SK-N-SH treated with all-trans-retinoic acid at 6 μM for 48 hours (cell line): ENCODE measurements around the gene KAT2B.

Source experiments
- ATAC-seq: fragments of 200-7000 bp; cut with Tn5 transposase; 3 replicates; pipeline ENCODE4 v1.9.1; 2020; ENCODE audit warnings: mild to moderate bottlenecking, moderate library complexity
- ARNTL ChIP-seq: fragments of 450-650 bp; formaldehyde crosslinking; IDR thresholded peaks from 2 replicates; pipeline ENCODE4 v1.5.0; 2020; ENCODE audit warnings: low read depth, mild to moderate bottlenecking, moderate library complexity, borderline replicate concordance
- BACH2 ChIP-seq: fragments of 250-450 bp; sonication (Bioruptor Pico); IDR thresholded peaks from 2 replicates; pipeline ENCODE4 v1.9.0; 2021; ENCODE audit warnings: mild to moderate bottlenecking, borderline replicate concordance
- CREB5 ChIP-seq: fragments of 250-450 bp; sonication (Bioruptor Pico); IDR thresholded peaks from 2 replicates; pipeline ENCODE4 v1.5.1; 2020; ENCODE audit warnings: low read depth, mild to moderate bottlenecking, moderate library complexity
- CSDC2 ChIP-seq: fragments of 250-450 bp; sonication (Bioruptor Pico); IDR thresholded peaks from 2 replicates; pipeline ENCODE4 v1.5.0; 2020; ENCODE audit warnings: mild to moderate bottlenecking, moderate library complexity
- CSRNP3 ChIP-seq: fragments of 250-450 bp; sonication (Bioruptor Pico); IDR thresholded peaks from 2 replicates; pipeline ENCODE4 v1.5.1; 2021; ENCODE audit warnings: mild to moderate bottlenecking, moderate library complexity
- ESRRG ChIP-seq: fragments of 250-450 bp; sonication (Bioruptor Pico); IDR thresholded peaks from 2 replicates; pipeline ENCODE4 v1.6.1; 2021; ENCODE audit warnings: mild to moderate bottlenecking
- GLIS3 ChIP-seq: fragments of 250-450 bp; sonication (Bioruptor Pico); IDR thresholded peaks from 2 replicates; pipeline ENCODE4 v1.5.0; 2020; ENCODE audit warnings: mild to moderate bottlenecking, moderate library complexity
- OSR1 ChIP-seq: fragments of 250-450 bp; sonication (Bioruptor Pico); IDR thresholded peaks from 2 replicates; pipeline ENCODE4 v1.8.0; 2022; ENCODE audit warnings: moderate library complexity, mild to moderate bottlenecking, inconsistent platforms
- PATZ1 ChIP-seq: fragments of 250-450 bp; sonication (Bioruptor Pico); IDR thresholded peaks from 2 replicates; pipeline ENCODE4 v1.8.0; 2020; ENCODE audit warnings: mild to moderate bottlenecking, moderate library complexity, borderline replicate concordance
- PPARA ChIP-seq: fragments of 250-450 bp; sonication (Bioruptor Pico); IDR thresholded peaks from 2 replicates; pipeline ENCODE4 v1.5.0; 2020; ENCODE audit warnings: mild to moderate bottlenecking, borderline replicate concordance
- RARB ChIP-seq: fragments of 250-450 bp; sonication (Bioruptor Pico); IDR thresholded peaks from 2 replicates; pipeline ENCODE4 v1.8.0; 2021; ENCODE audit warnings: mild to moderate bottlenecking, moderate library complexity
- SNAI2 ChIP-seq: fragments of 250-450 bp; sonication (Bioruptor Pico); IDR thresholded peaks from 2 replicates; pipeline ENCODE4 v1.5.0; 2020; ENCODE audit warnings: mild to moderate bottlenecking, moderate library complexity
- TOX ChIP-seq: fragments of 250-450 bp; sonication (Bioruptor Pico); IDR thresholded peaks from 2 replicates; pipeline ENCODE4 v1.8.0; 2021; ENCODE audit warnings: mild to moderate bottlenecking, moderate library complexity, borderline replicate concordance
- TSHZ2 ChIP-seq: fragments of 250-450 bp; sonication (Bioruptor Pico); IDR thresholded peaks from 2 replicates; pipeline ENCODE4 v1.5.0; 2020; ENCODE audit warnings: mild to moderate bottlenecking, moderate library complexity
- ZC3H10 ChIP-seq: fragments of 250-450 bp; sonication (Bioruptor Pico); IDR thresholded peaks from 2 replicates; pipeline ENCODE4 v1.5.1; 2021; ENCODE audit warnings: mild to moderate bottlenecking, moderate library complexity
- ZFP3 ChIP-seq: fragments of 250-450 bp; sonication (Bioruptor Pico); IDR thresholded peaks from 2 replicates; pipeline ENCODE4 v1.5.0; 2020; ENCODE audit warnings: mild to moderate bottlenecking, moderate library complexity
- ZFP30 ChIP-seq: fragments of 450-650 bp; formaldehyde crosslinking; IDR thresholded peaks from 2 replicates; pipeline ENCODE4 v1.5.0; 2022; ENCODE audit warnings: mild to moderate bottlenecking, moderate library complexity
- ZNF565 ChIP-seq: fragments of 450-650 bp; formaldehyde crosslinking; conservative IDR thresholded peaks from 2 replicates; pipeline ENCODE4 v1.5.0; 2020; ENCODE audit warnings: low read depth, mild to moderate bottlenecking, moderate library complexity
- ZNF70 ChIP-seq: fragments of 450-650 bp; formaldehyde crosslinking; IDR thresholded peaks from 2 replicates; pipeline ENCODE4 v1.5.0; 2020; ENCODE audit warnings: mild to moderate bottlenecking, moderate library complexity
- ZNF8 ChIP-seq: fragments of 450-650 bp; formaldehyde crosslinking; IDR thresholded peaks from 2 replicates; pipeline ENCODE4 v1.5.0; 2020; ENCODE audit warnings: mild to moderate bottlenecking, moderate library complexity
- TF ChIP-seq, protein P1 (sequence below): fragments of 250-450 bp; sonication (Bioruptor Pico); IDR thresholded peaks from 2 replicates; pipeline ENCODE4 v1.8.0; 2021; ENCODE audit warnings: low read depth, mild to moderate bottlenecking, moderate library complexity, borderline replicate concordance

KAT2B gene

DNA sequence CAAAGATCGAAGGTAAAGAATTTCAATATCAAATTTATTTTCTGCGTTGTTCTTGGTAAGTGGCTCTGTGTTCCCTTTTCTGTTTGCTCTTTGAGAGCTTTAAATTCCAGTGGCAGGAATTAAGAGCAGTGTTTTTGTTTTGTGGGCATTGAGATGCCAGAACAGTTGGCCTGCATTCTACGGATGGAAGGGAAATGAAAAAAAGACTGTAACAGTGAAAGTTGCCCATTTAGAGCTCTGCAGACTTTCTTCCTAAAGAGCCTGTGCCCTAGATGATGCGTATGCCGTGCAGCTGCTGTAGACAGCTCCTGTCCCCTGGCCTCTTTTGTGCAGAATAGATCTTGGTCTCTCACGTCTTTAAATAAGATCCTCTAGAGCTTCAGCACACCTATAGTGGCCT is 58.8 kb downstream of the KAT2B start:
- ATAC-seq: no peak
- TF ChIP-seq CSDC2 (CRISPR knock-in tag): no peak
- TF ChIP-seq ESRRG (CRISPR knock-in tag): no peak
- no peak for TF ChIP-seq ZFP3 (CRISPR knock-in tag)
- TF ChIP-seq SNAI2: no peak
- TF ChIP-seq, protein P1, sequence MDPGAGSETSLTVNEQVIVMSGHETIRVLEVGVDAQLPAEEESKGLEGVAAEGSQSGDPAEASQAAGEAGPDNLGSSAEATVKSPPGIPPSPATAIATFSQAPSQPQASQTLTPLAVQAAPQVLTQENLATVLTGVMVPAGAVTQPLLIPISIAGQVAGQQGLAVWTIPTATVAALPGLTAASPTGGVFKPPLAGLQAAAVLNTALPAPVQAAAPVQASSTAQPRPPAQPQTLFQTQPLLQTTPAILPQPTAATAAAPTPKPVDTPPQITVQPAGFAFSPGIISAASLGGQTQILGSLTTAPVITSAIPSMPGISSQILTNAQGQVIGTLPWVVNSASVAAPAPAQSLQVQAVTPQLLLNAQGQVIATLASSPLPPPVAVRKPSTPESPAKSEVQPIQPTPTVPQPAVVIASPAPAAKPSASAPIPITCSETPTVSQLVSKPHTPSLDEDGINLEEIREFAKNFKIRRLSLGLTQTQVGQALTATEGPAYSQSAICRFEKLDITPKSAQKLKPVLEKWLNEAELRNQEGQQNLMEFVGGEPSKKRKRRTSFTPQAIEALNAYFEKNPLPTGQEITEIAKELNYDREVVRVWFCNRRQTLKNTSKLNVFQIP: no peak
- TF ChIP-seq ZNF8 (CRISPR knock-in tag): no peak
- TF ChIP-seq ARNTL (CRISPR knock-in tag): no peak
- no peak for TF ChIP-seq BACH2 (CRISPR knock-in tag)
- TF ChIP-seq ZFP30 (CRISPR knock-in tag): no peak
- no peak for TF ChIP-seq ZNF70 (CRISPR knock-in tag)
- TF ChIP-seq TSHZ2: no peak
- TF ChIP-seq PATZ1 (CRISPR knock-in tag): no peak
- no peak for TF ChIP-seq CREB5
- no peak for TF ChIP-seq ZNF565 (CRISPR knock-in tag)
- TF ChIP-seq CSRNP3 (CRISPR knock-in tag): no peak
- TF ChIP-seq RARB: no peak
- no peak for TF ChIP-seq OSR1 (CRISPR knock-in tag)
- no peak for TF ChIP-seq ZC3H10 (CRISPR knock-in tag)
- no peak for TF ChIP-seq GLIS3 (CRISPR knock-in tag)
- TF ChIP-seq PPARA: no peak

DNA sequence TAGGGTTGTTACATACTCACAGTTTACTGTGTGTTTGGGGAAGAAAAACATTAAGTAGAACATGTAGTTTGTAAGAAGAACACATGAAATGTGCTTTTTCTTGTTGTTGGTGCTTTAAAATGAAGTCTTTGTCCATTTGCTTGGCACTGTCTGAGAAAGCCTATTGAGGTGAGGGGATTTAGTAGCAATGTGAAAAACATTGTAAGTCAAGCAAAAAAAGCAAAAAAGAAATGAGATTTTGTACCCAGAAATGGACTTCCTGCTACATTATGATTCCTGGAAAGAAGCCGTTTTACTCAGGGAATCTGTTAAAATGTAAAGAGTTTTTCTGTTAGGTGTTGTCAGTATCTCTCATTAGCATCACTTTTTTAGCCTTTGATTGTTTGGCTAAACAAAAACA is 59.9 kb downstream of the KAT2B start:
- ATAC-seq: no peak
- no peak for TF ChIP-seq CREB5
- no peak for TF ChIP-seq ARNTL (CRISPR knock-in tag)
- TF ChIP-seq ZNF70 (CRISPR knock-in tag): no peak
- no peak for TF ChIP-seq OSR1 (CRISPR knock-in tag)
- TF ChIP-seq PATZ1 (CRISPR knock-in tag): no peak
- no peak for TF ChIP-seq TOX (CRISPR knock-in tag)
- TF ChIP-seq ZNF565 (CRISPR knock-in tag): no peak
- TF ChIP-seq BACH2 (CRISPR knock-in tag): no peak
- TF ChIP-seq ZFP30 (CRISPR knock-in tag): no peak
- TF ChIP-seq, protein P1: no peak
- no peak for TF ChIP-seq RARB
- TF ChIP-seq PPARA: no peak
- TF ChIP-seq CSRNP3 (CRISPR knock-in tag): no peak
- no peak for TF ChIP-seq ZNF8 (CRISPR knock-in tag)
